ENCODE results near the gene PEX26.

The PEX26 gene

GRCh38 chr22:18088825-18089568 is 11.2 kb downstream of the PEX26 start:
- Mint-ChIP-seq H3K9me3 (no peaks in the 10 kb centered on the region), H3K4me3 (peak overlapping the region; percentile 29), H3K4me1 (peaks cover 17% of the 10 kb centered on the region), H3K27ac (no peak overlapping the region), H3K27me3 (ENCODE audit: low read depth, poor library complexity) (no peaks in the 10 kb centered on the region), H3K36me3 (ENCODE audit: low read depth) (peaks cover 64% of the 10 kb centered on the region)
- no peak for DNase-seq
- TF ChIP-seq, protein P1, sequence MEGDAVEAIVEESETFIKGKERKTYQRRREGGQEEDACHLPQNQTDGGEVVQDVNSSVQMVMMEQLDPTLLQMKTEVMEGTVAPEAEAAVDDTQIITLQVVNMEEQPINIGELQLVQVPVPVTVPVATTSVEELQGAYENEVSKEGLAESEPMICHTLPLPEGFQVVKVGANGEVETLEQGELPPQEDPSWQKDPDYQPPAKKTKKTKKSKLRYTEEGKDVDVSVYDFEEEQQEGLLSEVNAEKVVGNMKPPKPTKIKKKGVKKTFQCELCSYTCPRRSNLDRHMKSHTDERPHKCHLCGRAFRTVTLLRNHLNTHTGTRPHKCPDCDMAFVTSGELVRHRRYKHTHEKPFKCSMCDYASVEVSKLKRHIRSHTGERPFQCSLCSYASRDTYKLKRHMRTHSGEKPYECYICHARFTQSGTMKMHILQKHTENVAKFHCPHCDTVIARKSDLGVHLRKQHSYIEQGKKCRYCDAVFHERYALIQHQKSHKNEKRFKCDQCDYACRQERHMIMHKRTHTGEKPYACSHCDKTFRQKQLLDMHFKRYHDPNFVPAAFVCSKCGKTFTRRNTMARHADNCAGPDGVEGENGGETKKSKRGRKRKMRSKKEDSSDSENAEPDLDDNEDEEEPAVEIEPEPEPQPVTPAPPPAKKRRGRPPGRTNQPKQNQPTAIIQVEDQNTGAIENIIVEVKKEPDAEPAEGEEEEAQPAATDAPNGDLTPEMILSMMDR (IDR thresholded peaks at IDR 0.05), result no peak

- no peak for DNase-seq
- Mint-ChIP-seq H3K27ac (peak overlapping the region; percentile 71), H3K4me3 (no peak overlapping the region), H3K27me3 (ENCODE audit: low read depth, poor library complexity) (no peaks in the 10 kb centered on the region), H3K36me3 (ENCODE audit: low read depth) (peaks cover 64% of the 10 kb centered on the region), H3K9me3 (no peaks in the 10 kb centered on the region), H3K4me1 (peaks cover 22% of the 10 kb centered on the region)
- TF ChIP-seq, protein P1 (IDR thresholded peaks at IDR 0.05), result no peak
Measured at GRCh38 chr22:18090286-18090685, 12.5 kb downstream of the PEX26 start.

GRCh38 chr22:18091478-18091877 is 13.7 kb downstream of the PEX26 start:
- DNase-seq, result no peak
- TF ChIP-seq, protein P1 (IDR thresholded peaks at IDR 0.05), result no peak
- Mint-ChIP-seq H3K4me3 (no peak overlapping the region), H3K4me1 (peaks cover 30% of the 10 kb centered on the region), H3K36me3 (ENCODE audit: low read depth) (peaks cover 62% of the 10 kb centered on the region), H3K9me3 (no peaks in the 10 kb centered on the region), H3K27me3 (ENCODE audit: low read depth, poor library complexity) (no peaks in the 10 kb centered on the region), H3K27ac (no peak overlapping the region)

- Mint-ChIP-seq H3K36me3 (ENCODE audit: low read depth) (peaks cover 66% of the 10 kb centered on the region), H3K27me3 (ENCODE audit: low read depth, poor library complexity) (no peaks in the 10 kb centered on the region), H3K27ac (peak overlapping the region; percentile 98), H3K9me3 (no peaks in the 10 kb centered on the region), H3K4me3 (no peak overlapping the region), H3K4me1 (peaks cover 30% of the 10 kb centered on the region)
- TF ChIP-seq, protein P1 (IDR thresholded peaks at IDR 0.05), result no peak
- no peak for DNase-seq
Measured at GRCh38 chr22:18091916-18092526, 14.2 kb downstream of the PEX26 start.

GRCh38 chr22:18093661-18094060 is 15.9 kb downstream of the PEX26 start:
- DNase-seq, result no peak
- Mint-ChIP-seq H3K27ac (no peak overlapping the region), H3K36me3 (ENCODE audit: low read depth) (peaks cover 58% of the 10 kb centered on the region), H3K9me3 (no peaks in the 10 kb centered on the region), H3K4me3 (no peak overlapping the region), H3K27me3 (ENCODE audit: low read depth, poor library complexity) (no peaks in the 10 kb centered on the region), H3K4me1 (peaks cover 29% of the 10 kb centered on the region)
- TF ChIP-seq, protein P1 (IDR thresholded peaks at IDR 0.05), result no peak
